GM23248 (cell line): ENCODE data around the gene CRELD1.

Experiments used
- EZH2 ChIP-seq: fragments of 200-600 bp; sonication (generic); IDR thresholded peaks from 2 replicates; pipeline ENCODE4 v1.6.1; 2018; ENCODE audit warnings: antibody characterized with exemption, mild to moderate bottlenecking; ENCODE audit not compliant: insufficient read depth, poor library complexity, severe bottlenecking
- EZH2phosphoT487 ChIP-seq: fragments of 200-600 bp; sonication (generic); IDR thresholded peaks from 2 replicates; pipeline ENCODE4 v1.6.1; 2018; ENCODE audit warnings: antibody characterized with exemption, moderate library complexity, mild to moderate bottlenecking, low read depth; ENCODE audit not compliant: insufficient read depth

- no peak for TF ChIP-seq EZH2phosphoT487
- no peak for TF ChIP-seq EZH2
These were observed 46.2 kb upstream of the CRELD1 start for GRCh38 chr3:9887480-9887879.
